Astrocyte (in vitro differentiated cells and primary cell): ENCODE data around the gene SLC5A2. TPM values are rescaled to one million over a fixed set of nuclear protein-coding genes. Genes with fewer than 3 reads are reported as not detected.

Experiments used
- DNase-seq: peaks from one replicate; pipeline ENCODE4 v3.0.0-alpha.2; 2010; ENCODE audit warnings: low read depth
- FAIRE-seq: peaks from 2 replicates; lab custom pipeline; 2011; peaks lifted over from hg19 to GRCh38; lab: Jason Lieb, UNC
- H2AFZ ChIP-seq: 2 replicates; pipeline ENCODE4 v1.6.0; 2012; ENCODE audit warnings: low read depth, low read length, inconsistent platforms
- H3K27ac ChIP-seq: 2 replicates; pipeline ENCODE4 v1.5.1; 2011; ENCODE audit warnings: low read depth, low read length, inconsistent platforms
- H3K27me3 ChIP-seq: 2 replicates; pipeline ENCODE4 v1.6.0; 2011; ENCODE audit warnings: low read length, inconsistent platforms; ENCODE audit not compliant: insufficient read depth
- H3K36me3 ChIP-seq: 2 replicates; pipeline ENCODE4 v1.5.1; 2011; ENCODE audit warnings: low read length, inconsistent platforms; ENCODE audit not compliant: insufficient read depth
- H3K4me1 ChIP-seq: 2 replicates; pipeline ENCODE4 v1.5.1; 2011; ENCODE audit warnings: low read length, inconsistent platforms; ENCODE audit not compliant: insufficient read depth
- H3K4me2 ChIP-seq: 2 replicates; pipeline ENCODE4 v1.6.0; 2012; ENCODE audit warnings: low read length, inconsistent platforms
- H3K4me3 ChIP-seq: 2 replicates; pipeline ENCODE4 v1.5.1; 2011; ENCODE audit warnings: low read depth, mild to moderate bottlenecking, low read length, inconsistent platforms; ENCODE audit not compliant: insufficient read depth
- H3K79me2 ChIP-seq: 2 replicates; pipeline ENCODE4 v1.6.0; 2012; ENCODE audit warnings: mild to moderate bottlenecking, low read length, inconsistent platforms; ENCODE audit not compliant: insufficient read depth
- H3K9ac ChIP-seq: 2 replicates; pipeline ENCODE4 v1.6.0; 2012; ENCODE audit warnings: mild to moderate bottlenecking, low read length, inconsistent platforms
- H3K9me3 ChIP-seq: 2 replicates; pipeline ENCODE4 v1.5.1; 2012; ENCODE audit warnings: low read depth, mild to moderate bottlenecking, low read length, inconsistent platforms; ENCODE audit not compliant: insufficient read depth
- H4K20me1 ChIP-seq: 2 replicates; pipeline ENCODE4 v1.6.0; 2012; ENCODE audit warnings: low read length, inconsistent platforms; ENCODE audit not compliant: insufficient read depth
- H3K27ac Mint-ChIP-seq: one replicate; pipeline ENCODE4 v1.8.0; 2021; ENCODE audit warnings: mild to moderate bottlenecking, mixed read lengths; ENCODE audit not compliant: unreplicated experiment
- H3K27me3 Mint-ChIP-seq: one replicate; pipeline ENCODE4 v1.8.0; 2021; ENCODE audit warnings: low read depth, mixed read lengths; ENCODE audit not compliant: unreplicated experiment
- H3K36me3 Mint-ChIP-seq: one replicate; pipeline ENCODE4 v1.8.0; 2021; ENCODE audit warnings: low read depth, mixed read lengths; ENCODE audit not compliant: unreplicated experiment
- H3K4me1 Mint-ChIP-seq: one replicate; pipeline ENCODE4 v1.8.0; 2021; ENCODE audit warnings: low read depth, mixed read lengths; ENCODE audit not compliant: unreplicated experiment
- H3K4me3 Mint-ChIP-seq: one replicate; pipeline ENCODE4 v1.8.0; 2021; ENCODE audit warnings: mild to moderate bottlenecking, moderate library complexity, mixed read lengths; ENCODE audit not compliant: unreplicated experiment
- H3K9me3 Mint-ChIP-seq: one replicate; pipeline ENCODE4 v1.8.0; 2021; ENCODE audit warnings: mild to moderate bottlenecking, mixed read lengths; ENCODE audit not compliant: unreplicated experiment
- EZH2 ChIP-seq: IDR thresholded peaks from 2 replicates; pipeline ENCODE4 v1.6.1; 2012; ENCODE audit warnings: mild to moderate bottlenecking, low read length, inconsistent platforms; ENCODE audit not compliant: insufficient read depth
- total RNA-seq: library from RNA; stranded (reverse); gene quantifications from 2 replicates; pipeline ENCODE4 v1.2.1, GENCODE V29; 2021
- TF ChIP-seq, protein P1 (sequence below): IDR thresholded peaks from 2 replicates; pipeline ENCODE4 v1.5.1; 2011; ENCODE audit warnings: low read depth, mild to moderate bottlenecking, inconsistent platforms, low read length, moderate library complexity; ENCODE audit not compliant: insufficient read depth

The SLC5A2 gene
- total RNA-seq, 1 donor from 2014 or later: not detected

DNA sequence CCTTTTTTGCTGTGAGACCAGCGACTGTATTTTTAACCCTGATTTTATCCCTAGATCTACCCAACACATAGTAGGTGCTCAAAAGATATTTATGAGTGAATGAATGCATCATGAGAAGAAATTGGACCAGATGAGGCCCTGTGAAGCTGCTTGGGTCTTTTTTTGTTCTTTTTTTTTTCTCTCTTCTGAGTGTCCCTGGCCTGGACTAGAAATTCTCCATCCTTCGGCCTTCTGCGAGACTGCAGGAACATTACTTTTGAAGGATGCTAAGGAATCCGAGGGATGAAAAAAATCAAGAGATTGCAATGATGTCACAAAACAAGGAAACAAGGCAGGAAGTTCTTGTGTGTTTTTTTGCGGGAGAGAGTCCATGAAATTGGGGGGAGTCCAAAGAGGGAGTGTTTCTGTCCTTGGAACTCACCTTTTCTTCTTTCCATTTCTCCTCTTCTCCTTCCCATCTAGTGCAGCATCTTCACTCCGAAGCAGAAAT, 25.8 kb downstream of the SLC5A2 start:
- TF ChIP-seq, protein P1, sequence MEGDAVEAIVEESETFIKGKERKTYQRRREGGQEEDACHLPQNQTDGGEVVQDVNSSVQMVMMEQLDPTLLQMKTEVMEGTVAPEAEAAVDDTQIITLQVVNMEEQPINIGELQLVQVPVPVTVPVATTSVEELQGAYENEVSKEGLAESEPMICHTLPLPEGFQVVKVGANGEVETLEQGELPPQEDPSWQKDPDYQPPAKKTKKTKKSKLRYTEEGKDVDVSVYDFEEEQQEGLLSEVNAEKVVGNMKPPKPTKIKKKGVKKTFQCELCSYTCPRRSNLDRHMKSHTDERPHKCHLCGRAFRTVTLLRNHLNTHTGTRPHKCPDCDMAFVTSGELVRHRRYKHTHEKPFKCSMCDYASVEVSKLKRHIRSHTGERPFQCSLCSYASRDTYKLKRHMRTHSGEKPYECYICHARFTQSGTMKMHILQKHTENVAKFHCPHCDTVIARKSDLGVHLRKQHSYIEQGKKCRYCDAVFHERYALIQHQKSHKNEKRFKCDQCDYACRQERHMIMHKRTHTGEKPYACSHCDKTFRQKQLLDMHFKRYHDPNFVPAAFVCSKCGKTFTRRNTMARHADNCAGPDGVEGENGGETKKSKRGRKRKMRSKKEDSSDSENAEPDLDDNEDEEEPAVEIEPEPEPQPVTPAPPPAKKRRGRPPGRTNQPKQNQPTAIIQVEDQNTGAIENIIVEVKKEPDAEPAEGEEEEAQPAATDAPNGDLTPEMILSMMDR: no peak
- Mint-ChIP-seq H3K4me1 (peaks cover 17% of the 10 kb centered on the region), H3K27ac (peak overlapping the region; percentile 95), H3K36me3 (no peaks in the 10 kb centered on the region), H3K27me3 (peaks cover 3% of the 10 kb centered on the region), H3K9me3 (peaks cover 3% of the 10 kb centered on the region), H3K4me3 (peak overlapping the region; percentile 93)
- Histone ChIP-seq H3K4me3 (peak overlapping the region; percentile 90), H3K79me2 (peaks cover 31% of the 10 kb centered on the region), H3K36me3 (no peaks in the 10 kb centered on the region), H3K9me3 (peaks cover 3% of the 10 kb centered on the region), H3K9ac (peak overlapping the region; percentile 98), H3K27me3 (no peaks in the 10 kb centered on the region), H2AFZ (peak overlapping the region; percentile 79), H4K20me1 (no peaks in the 10 kb centered on the region), H3K27ac (peak overlapping the region; percentile 92), H3K4me2 (peak overlapping the region; percentile 95), H3K4me1 (peaks cover 3% of the 10 kb centered on the region)
- DNase-seq (peak; percentile 53), FAIRE-seq (no peak)

DNA sequence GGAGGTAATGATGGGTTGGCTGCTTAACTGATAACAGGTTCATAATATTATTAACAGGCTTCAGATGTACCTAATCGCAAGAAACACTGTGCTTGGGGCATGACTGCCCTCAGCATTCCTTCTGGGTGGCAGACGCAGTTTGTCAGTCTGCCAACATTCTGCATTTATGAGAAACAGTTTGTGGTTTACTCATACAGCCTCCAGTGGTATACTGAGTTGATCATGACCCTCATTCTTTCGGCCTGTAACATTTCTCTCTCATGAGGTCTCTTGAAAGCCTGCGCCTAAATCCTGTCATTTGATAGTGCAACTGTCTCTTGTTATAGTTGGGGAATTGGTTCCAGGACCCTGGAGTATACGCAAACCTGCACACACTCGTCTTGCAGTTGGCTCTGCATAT, 30.2 kb downstream of the SLC5A2 start:
- TF ChIP-seq EZH2: no peak
- TF ChIP-seq, protein P1: no peak
- H3K27me3 Mint-ChIP-seq: peaks cover 3% of the 10 kb centered on the region
- peaks cover 8% of the 10 kb centered on the region for H3K79me2 ChIP-seq
- peaks cover 3% of the 10 kb centered on the region for H3K9me3 ChIP-seq
- no peak overlapping the region for H3K4me3 Mint-ChIP-seq
- H3K27ac Mint-ChIP-seq: peak overlapping the region; percentile 43
- H3K4me1 Mint-ChIP-seq: peaks cover 18% of the 10 kb centered on the region
- no peaks in the 10 kb centered on the region for H3K36me3 ChIP-seq
- no peaks in the 10 kb centered on the region for H4K20me1 ChIP-seq
- FAIRE-seq (no peak), DNase-seq (peak; percentile 60)
- no peaks in the 10 kb centered on the region for H3K4me1 ChIP-seq
- no peak overlapping the region for H3K4me2 ChIP-seq
- H3K9me3 Mint-ChIP-seq: peaks cover 3% of the 10 kb centered on the region
- no peak overlapping the region for H3K4me3 ChIP-seq
- no peaks in the 10 kb centered on the region for H3K27me3 ChIP-seq
- no peak overlapping the region for H2AFZ ChIP-seq
- no peak overlapping the region for H3K27ac ChIP-seq
- no peak overlapping the region for H3K9ac ChIP-seq
- H3K36me3 Mint-ChIP-seq: no peaks in the 10 kb centered on the region

DNA sequence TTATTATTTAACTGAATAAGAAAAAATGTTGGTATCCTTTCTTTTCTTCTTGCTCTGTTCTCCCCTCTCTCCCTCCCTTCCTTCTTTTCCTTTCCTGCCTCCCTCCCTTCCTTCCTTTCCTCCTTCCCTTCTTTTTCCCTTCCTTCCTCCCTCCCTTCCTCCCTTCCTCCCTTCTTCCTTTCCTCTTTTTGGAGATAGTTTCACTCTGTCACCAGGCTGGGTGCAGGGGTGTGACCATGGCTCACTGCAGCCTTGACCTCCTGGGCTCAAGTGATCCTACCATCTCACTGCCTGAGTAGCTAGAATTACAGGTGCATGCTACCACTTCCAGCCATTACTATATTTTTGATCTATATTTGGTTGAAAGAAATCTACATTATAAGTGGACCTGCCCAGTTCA, 31.0 kb downstream of the SLC5A2 start:
- no peaks in the 10 kb centered on the region for H3K36me3 ChIP-seq
- H3K27me3 ChIP-seq: no peaks in the 10 kb centered on the region
- H2AFZ ChIP-seq: no peak overlapping the region
- H3K79me2 ChIP-seq: peaks cover under 1% of the 10 kb centered on the region
- H3K4me2 ChIP-seq: no peak overlapping the region
- no peaks in the 10 kb centered on the region for H3K36me3 Mint-ChIP-seq
- no peak overlapping the region for H3K27ac Mint-ChIP-seq
- no peaks in the 10 kb centered on the region for H4K20me1 ChIP-seq
- no peak overlapping the region for H3K4me3 Mint-ChIP-seq
- no peak overlapping the region for H3K27ac ChIP-seq
- DNase-seq: no peak
- no peak for FAIRE-seq
- no peak overlapping the region for H3K4me3 ChIP-seq
- H3K9me3 Mint-ChIP-seq: peaks cover 3% of the 10 kb centered on the region
- TF ChIP-seq, protein P1: no peak
- no peak for TF ChIP-seq EZH2
- H3K4me1 ChIP-seq: no peaks in the 10 kb centered on the region
- peaks cover 3% of the 10 kb centered on the region for H3K9me3 ChIP-seq
- H3K4me1 Mint-ChIP-seq: peaks cover 15% of the 10 kb centered on the region
- no peak overlapping the region for H3K9ac ChIP-seq
- peaks cover 3% of the 10 kb centered on the region for H3K27me3 Mint-ChIP-seq
